Measurements from ENCODE around the gene RBMS3.
"Not testable (repeated sequence)": the region's sequence is repeated elsewhere in the genome, so short reads cannot be mapped to it uniquely, and the experiment has no call there.

The RBMS3 gene

GRCh38 chr3:29441422-29441821 lies 160.6 kb downstream of the RBMS3 start:
- no peak for TF ChIP-seq GATA1 (IDR thresholded peaks at IDR 0.05; ENCODE audit: low read depth, low read length)
- no peak for TF ChIP-seq POLR2A (IDR thresholded peaks at IDR 0.05; ENCODE audit: low read length)
- no peak for DNase-seq

DNA sequence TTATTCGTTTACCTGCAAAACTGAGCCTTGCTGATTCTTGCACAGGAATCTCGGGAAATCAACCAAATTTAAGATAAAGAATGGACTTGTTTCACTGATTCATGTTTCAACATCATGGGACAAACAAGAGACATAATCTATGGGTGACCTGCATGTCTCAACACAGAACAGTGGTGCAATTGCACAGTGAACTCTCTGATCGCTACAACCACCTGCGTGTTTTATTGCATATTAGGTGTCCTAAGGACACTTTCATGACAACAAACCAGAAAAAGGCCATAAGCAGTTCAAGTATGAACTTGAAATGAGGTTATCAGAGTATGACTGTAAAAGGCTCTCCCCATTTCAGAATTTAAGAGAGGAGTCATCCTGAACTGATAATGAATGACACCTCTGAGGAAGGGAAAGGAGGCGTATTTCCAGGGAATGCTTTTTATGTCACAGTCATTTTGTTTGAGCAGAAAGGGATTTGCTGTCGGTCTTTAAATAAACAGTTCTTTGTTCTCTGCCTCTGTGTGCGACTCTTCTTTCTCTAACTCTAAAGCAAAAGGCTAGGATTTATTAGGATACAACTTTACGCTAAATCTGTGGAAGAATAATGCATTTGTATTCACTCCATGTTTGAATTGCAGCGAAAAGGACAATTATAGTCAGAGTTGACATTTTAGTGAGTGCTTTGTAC lies 167.2 kb downstream of the RBMS3 start:
- no peak for DNase-seq

GRCh38 chr3:29451920-29452319 lies 171.0 kb downstream of the RBMS3 start:
- TF ChIP-seq POLR2A (IDR thresholded peaks at IDR 0.05; ENCODE audit: low read length) (no peak), GATA1 (IDR thresholded peaks at IDR 0.05; ENCODE audit: low read depth, low read length) (no peak)

More for the DNA sequence above, 167.2 kb downstream of the RBMS3 start:
- TF ChIP-seq POLR2A (IDR thresholded peaks at IDR 0.05; ENCODE audit: low read length) = no peak
- no peak for TF ChIP-seq GATA1 (IDR thresholded peaks at IDR 0.05; ENCODE audit: low read depth, low read length)

DNA sequence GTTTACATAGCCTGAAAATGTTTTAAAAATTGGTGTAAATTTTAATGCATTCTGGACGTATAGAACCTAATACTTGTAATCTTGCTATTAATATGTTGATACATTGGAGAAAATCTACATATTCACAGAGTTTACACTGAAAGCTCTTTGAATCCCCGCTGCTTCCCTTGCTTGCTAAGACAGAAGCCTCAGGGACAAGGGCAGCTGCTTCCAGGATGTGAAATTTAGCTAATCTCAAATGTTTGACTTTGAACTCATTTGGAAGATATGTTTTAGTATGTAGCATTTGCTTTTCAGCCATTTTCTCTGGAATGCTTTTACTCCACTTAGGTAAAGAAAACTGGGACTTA lies 172.0 kb downstream of the RBMS3 start:
- no peak for TF ChIP-seq POLR2A (IDR thresholded peaks at IDR 0.05; ENCODE audit: low read length)
- no peak for TF ChIP-seq GATA1 (IDR thresholded peaks at IDR 0.05; ENCODE audit: low read depth, low read length)
- no peak for DNase-seq

More at GRCh38 chr3:29451920-29452319, 171.0 kb downstream of the RBMS3 start:
- no peak for DNase-seq

DNA sequence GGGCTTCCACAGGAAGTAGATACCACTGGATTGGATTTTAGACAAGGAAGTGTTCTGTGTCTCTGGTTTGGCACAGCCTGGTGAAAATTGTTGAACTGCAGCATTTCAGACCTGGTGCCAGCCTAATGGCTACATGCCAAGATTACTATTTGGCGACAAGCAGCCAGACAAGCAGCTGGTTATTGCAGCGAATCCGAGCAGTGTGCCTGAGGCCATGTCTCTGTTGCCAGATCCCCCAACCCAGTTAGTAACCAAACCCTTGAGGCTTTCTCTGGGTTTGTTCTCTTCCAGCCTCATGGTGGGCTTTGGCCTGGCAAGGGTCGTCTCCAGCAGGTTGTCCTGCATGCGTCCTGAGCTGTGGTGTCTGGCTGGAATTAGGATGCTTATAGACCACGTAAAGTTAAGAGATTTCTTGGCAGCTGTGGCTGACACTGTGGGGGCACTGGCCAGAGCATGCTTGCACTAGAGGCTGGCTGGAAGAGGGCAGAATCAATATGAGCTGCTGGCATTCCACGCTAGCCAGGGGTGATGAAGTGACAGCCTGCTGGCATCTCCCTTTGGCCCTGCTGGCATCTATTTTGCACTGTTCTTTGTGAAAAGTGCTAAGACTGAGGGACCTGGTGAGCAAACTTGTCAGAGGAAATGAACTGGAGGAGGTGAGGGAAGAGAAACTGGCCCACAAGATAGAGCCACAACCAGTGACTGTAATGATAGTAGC lies 172.6 kb downstream of the RBMS3 start:
- DNase-seq = no peak
- no peak for TF ChIP-seq POLR2A (IDR thresholded peaks at IDR 0.05; ENCODE audit: low read length)
- TF ChIP-seq GATA1 (IDR thresholded peaks at IDR 0.05; ENCODE audit: low read depth, low read length) = no peak

DNA sequence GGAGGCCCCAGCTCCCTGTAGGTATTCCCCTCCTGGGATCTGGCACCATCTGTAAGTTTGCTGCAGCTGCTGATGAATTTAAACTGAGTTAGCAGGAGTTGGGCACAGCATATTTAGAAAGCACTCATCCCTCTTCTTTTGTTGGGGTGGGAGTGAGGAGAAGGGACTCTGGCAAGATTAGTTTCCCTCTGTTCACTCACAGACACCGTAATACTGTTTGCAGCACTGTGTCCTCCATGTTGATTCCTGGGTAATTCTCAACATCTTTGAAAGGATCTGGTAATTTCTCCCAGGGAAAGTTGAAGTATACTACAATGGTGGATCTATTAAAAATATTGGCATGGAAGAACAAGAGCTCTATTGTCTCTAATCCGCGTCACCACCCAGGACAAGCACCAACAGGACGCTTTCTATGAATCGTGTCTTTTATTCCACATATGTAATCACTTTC lies 173.3 kb downstream of the RBMS3 start:
- no peak for TF ChIP-seq POLR2A (IDR thresholded peaks at IDR 0.05; ENCODE audit: low read length)
- no peak for TF ChIP-seq GATA1 (IDR thresholded peaks at IDR 0.05; ENCODE audit: low read depth, low read length)
- DNase-seq = no peak

DNA sequence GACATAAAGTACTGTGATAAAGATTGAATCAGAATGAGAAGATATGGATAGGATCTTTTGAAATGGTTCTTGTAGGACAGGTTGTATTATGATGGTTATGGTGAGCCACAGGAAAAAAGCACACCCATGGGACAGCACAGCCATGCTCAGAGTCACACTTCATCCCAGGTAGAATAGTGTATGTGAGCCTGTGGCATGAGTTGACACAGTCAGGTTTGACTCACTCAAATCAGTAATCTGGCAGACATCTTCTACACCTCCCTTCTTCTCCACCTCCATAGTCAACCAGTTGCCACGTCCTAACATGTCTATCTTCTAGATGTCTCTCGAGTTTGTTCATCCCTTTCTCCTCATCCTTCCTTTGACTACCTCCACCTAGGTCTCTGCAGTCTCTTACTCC lies 176.0 kb downstream of the RBMS3 start:
- DNase-seq = no peak
- TF ChIP-seq GATA1 (IDR thresholded peaks at IDR 0.05; ENCODE audit: low read depth, low read length) (no peak), POLR2A (IDR thresholded peaks at IDR 0.05; ENCODE audit: low read length) (no peak)

DNA sequence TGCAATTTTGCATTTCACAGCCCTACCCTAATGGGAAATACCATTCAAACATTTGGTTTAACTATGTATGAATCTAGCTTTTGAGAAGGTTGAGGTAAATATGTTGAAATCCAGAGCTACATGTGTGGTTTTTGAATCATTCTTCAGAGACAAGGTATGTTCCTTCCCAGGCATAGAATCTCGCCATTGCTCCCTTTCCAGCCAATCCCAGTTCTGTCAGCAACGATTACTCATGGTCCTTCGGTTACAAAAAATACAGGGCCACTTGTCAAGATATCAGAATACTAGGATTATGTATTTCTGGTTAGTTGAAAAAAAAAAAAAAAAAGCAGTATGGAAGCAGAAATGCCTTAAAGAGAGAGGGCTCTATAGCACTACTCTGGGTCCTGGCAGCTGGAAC lies 182.4 kb downstream of the RBMS3 start:
- no peak for TF ChIP-seq POLR2A (IDR thresholded peaks at IDR 0.05; ENCODE audit: low read length)
- TF ChIP-seq GATA1 (IDR thresholded peaks at IDR 0.05; ENCODE audit: low read depth, low read length) = no peak
- DNase-seq = no peak

GRCh38 chr3:29465836-29466235 lies 185.0 kb downstream of the RBMS3 start:
- no peak for DNase-seq
- TF ChIP-seq GATA1 (IDR thresholded peaks at IDR 0.05; ENCODE audit: low read depth, low read length) (no peak), POLR2A (IDR thresholded peaks at IDR 0.05; ENCODE audit: low read length) (no peak)

DNA sequence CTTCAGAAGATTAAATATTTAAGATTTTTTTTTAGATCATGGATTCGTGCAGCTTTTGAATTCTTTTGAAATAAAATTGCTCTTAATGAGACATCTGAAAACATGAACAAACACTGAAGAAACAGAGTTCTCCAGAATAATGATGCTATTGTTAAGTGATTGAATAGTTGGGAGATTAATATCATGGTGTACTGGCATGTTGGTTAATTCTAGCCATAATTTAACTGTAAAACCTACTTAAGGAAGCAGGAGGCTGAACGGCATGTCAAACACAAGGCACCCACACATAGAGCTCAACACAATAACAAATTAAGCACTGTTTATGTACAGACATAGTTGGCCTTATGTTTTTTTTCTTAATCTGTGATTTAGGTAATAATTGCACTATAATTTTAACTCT lies 185.6 kb downstream of the RBMS3 start:
- no peak for DNase-seq
- TF ChIP-seq GATA1 (IDR thresholded peaks at IDR 0.05; ENCODE audit: low read depth, low read length) = no peak
- TF ChIP-seq POLR2A (IDR thresholded peaks at IDR 0.05; ENCODE audit: low read length) = no peak

GRCh38 chr3:29468187-29468586 lies 187.3 kb downstream of the RBMS3 start:
- TF ChIP-seq POLR2A (IDR thresholded peaks at IDR 0.05; ENCODE audit: low read length) (no peak), GATA1 (IDR thresholded peaks at IDR 0.05; ENCODE audit: low read depth, low read length) (no peak)
- no peak for DNase-seq

GRCh38 chr3:29473481-29474170 lies 192.8 kb downstream of the RBMS3 start:
- not testable (repeated sequence) for DNase-seq

DNA sequence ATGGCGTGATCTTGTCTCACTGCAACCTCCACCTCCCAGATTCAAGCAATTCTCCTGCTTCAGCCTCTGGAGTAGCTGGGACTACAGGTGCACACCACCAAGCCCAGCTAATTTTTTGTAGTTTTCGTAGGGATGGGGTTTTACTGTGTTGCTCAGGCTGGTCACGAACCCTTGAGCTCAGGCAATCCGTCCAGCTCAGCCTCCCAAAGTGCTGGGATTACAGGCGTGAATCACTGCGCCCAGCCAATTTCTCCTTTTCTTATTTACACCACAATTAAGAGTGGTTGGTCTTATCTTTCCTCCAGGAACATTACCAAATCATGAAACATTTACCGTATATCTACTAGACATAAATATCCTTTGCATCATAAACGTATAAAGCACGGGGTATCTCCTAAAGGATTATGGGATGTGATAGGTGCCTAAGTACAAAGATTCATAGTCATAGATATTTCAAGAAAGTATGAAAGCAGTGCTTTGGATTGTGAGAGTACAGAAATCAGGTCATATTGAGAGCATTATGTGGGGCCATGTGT lies 194.5 kb downstream of the RBMS3 start:
- TF ChIP-seq GATA1 (IDR thresholded peaks at IDR 0.05; ENCODE audit: low read depth, low read length) (no peak), POLR2A (IDR thresholded peaks at IDR 0.05; ENCODE audit: low read length) (no peak)
- DNase-seq = no peak

GRCh38 chr3:29475854-29476253 lies 195.0 kb downstream of the RBMS3 start:
- no peak for TF ChIP-seq POLR2A (IDR thresholded peaks at IDR 0.05; ENCODE audit: low read length)
- TF ChIP-seq GATA1 (IDR thresholded peaks at IDR 0.05; ENCODE audit: low read depth, low read length) = no peak
- no peak for DNase-seq

Measured in erythroblast (primary cell).